HepG2 (cell line): Measurements from ENCODE around the gene ZNF562. TPM values are rescaled to one million over a fixed set of nuclear protein-coding genes. Genes with fewer than 3 reads are reported as not detected.

Experiments
- CAMTA2 ChIP-seq: sonication (generic); formaldehyde crosslinking; IDR thresholded peaks from 2 replicates; pipeline ENCODE4 v1.4.0; 2020; ENCODE audit warnings: mild to moderate bottlenecking, missing genetic modification reagents, borderline replicate concordance
- CCAR2 ChIP-seq: fragments of 200-400 bp; formaldehyde crosslinking; optimal IDR thresholded peaks from 2 replicates; pipeline ENCODE3; 2018; ENCODE audit warnings: low read depth, mild to moderate bottlenecking, low read length, moderate library complexity
- CSRNP2 ChIP-seq: sonication (generic); formaldehyde crosslinking; conservative IDR thresholded peaks from 2 replicates; pipeline ENCODE4 v1.8.0; 2022; ENCODE audit warnings: low read depth, missing genetic modification reagents
- ELF1 ChIP-seq: sonication (generic); formaldehyde crosslinking; IDR thresholded peaks from 2 replicates; pipeline ENCODE4 v1.4.0; 2020; ENCODE audit warnings: missing genetic modification reagents
- ETS1 ChIP-seq: sonication (generic); formaldehyde crosslinking; IDR thresholded peaks from 2 replicates; pipeline ENCODE4 v1.4.0; 2020; ENCODE audit warnings: missing genetic modification reagents
- KDM1A ChIP-seq: IDR thresholded peaks from 2 replicates; pipeline ENCODE4 v1.6.1; 2016; ENCODE audit warnings: missing compliant biosample characterization
- MAF1 ChIP-seq: sonication (generic); formaldehyde crosslinking; IDR thresholded peaks from 2 replicates; pipeline ENCODE4 v1.5.0; 2020; ENCODE audit warnings: missing genetic modification reagents, borderline replicate concordance
- MBNL3 ChIP-seq: fragments of 250-450 bp; sonication (Bioruptor Pico); conservative IDR thresholded peaks from 2 replicates; pipeline ENCODE4 v1.8.0; 2022; ENCODE audit warnings: mild to moderate bottlenecking, inconsistent platforms
- MEIS1 ChIP-seq: sonication (generic); formaldehyde crosslinking; IDR thresholded peaks from 2 replicates; pipeline ENCODE4 v1.9.0; 2021; ENCODE audit warnings: mild to moderate bottlenecking, missing genetic modification reagents, moderate library complexity, borderline replicate concordance
- NAIF1 ChIP-seq: sonication (generic); formaldehyde crosslinking; IDR thresholded peaks from 2 replicates; pipeline ENCODE4 v1.5.0; 2020; ENCODE audit warnings: mild to moderate bottlenecking, missing genetic modification reagents, borderline replicate concordance
- NPAS2 ChIP-seq: sonication (generic); formaldehyde crosslinking; IDR thresholded peaks from 2 replicates; pipeline ENCODE4 v1.8.0; 2022; ENCODE audit warnings: mild to moderate bottlenecking, missing genetic modification reagents, borderline replicate concordance
- PBX3 ChIP-seq: sonication (generic); formaldehyde crosslinking; IDR thresholded peaks from 2 replicates; pipeline ENCODE4 v1.8.1; 2023; ENCODE audit warnings: missing genetic modification reagents, inconsistent platforms, borderline replicate concordance
- PCBP2 ChIP-seq: fragments of 200-400 bp; formaldehyde crosslinking; optimal IDR thresholded peaks from 2 replicates; pipeline ENCODE3; 2018; ENCODE audit warnings: low read length, low read depth; ENCODE audit not compliant: poor library complexity, severe bottlenecking
- SRY ChIP-seq: sonication (generic); formaldehyde crosslinking; IDR thresholded peaks from 2 replicates; pipeline ENCODE4 v1.8.0; 2022; ENCODE audit warnings: mild to moderate bottlenecking, missing genetic modification reagents
- TCF12 ChIP-seq, 2 experiments: fragments of 450-650 bp in 1 of 2; sonication (generic) in 1 of 2; formaldehyde crosslinking in 1 of 2; IDR thresholded peaks; 2 replicates each; pipeline versions ENCODE4 v1.6.1 to v1.8.0; 2017 to 2022; ENCODE audit warnings: antibody characterized with exemption in 1 of 2, mild to moderate bottlenecking in 1 of 2, missing genetic modification reagents in 1 of 2, moderate library complexity in 1 of 2
- ZMYM2 ChIP-seq: sonication (generic); formaldehyde crosslinking; IDR thresholded peaks from 2 replicates; pipeline ENCODE4 v1.8.0; 2022; ENCODE audit warnings: mild to moderate bottlenecking, missing genetic modification reagents
- ZNF746 ChIP-seq: sonication (generic); formaldehyde crosslinking; IDR thresholded peaks from 2 replicates; pipeline ENCODE4 v1.8.0; 2022; ENCODE audit warnings: mild to moderate bottlenecking, missing genetic modification reagents
- ZXDC ChIP-seq: sonication (generic); formaldehyde crosslinking; IDR thresholded peaks from 2 replicates; pipeline ENCODE4 v1.5.0; 2020; ENCODE audit warnings: mild to moderate bottlenecking, missing genetic modification reagents
- polyA plus RNA-seq, 8 experiments: library from polyadenylated mRNA; depleted of rRNA in 3 of 8; stranded (reverse) in 7 of 8; unstranded in 1 of 8; fragments of >200 nt; fragmentation: Illumina TruSeq in 4 of 8; extraction: Trizol in 4 of 8; gene quantifications; 2 replicates each; pipeline versions ENCODE4 v1.2.1 to v1.2.3, GENCODE V29; 2011 to 2016; ENCODE audit warnings: low read depth in 4 of 8, missing spikeins in 1 of 8, mixed read lengths in 1 of 8; ENCODE audit not compliant: insufficient read depth in 1 of 8
- total RNA-seq, 5 experiments: library from RNA; depleted of rRNA; stranded (reverse); fragments of >200 nt; fragmentation: Illumina TruSeq; extraction: Trizol; gene quantifications; 2 replicates each; pipeline ENCODE4 v1.2.3, GENCODE V29; 2016; ENCODE audit warnings: low read depth in 1 of 5

ZNF562 gene
- total and polyA plus RNA-seq, 2 of the 13 experiments (the other 11 are each of a cell fraction or from before 2014, with no cell fraction given), result 13.1 to 32.7 TPM

GRCh38 chr19:9674663-9675357 lies at the start of gene ZNF562 (continued):
- TF ChIP-seq PCBP2, result no peak
- 0 out of 2 replicates have a peak, but pooled peaks have one; percentile 25 for TF ChIP-seq ELF1 (CRISPR knock-in tag)
- no peak for TF ChIP-seq TCF12 (IDR thresholded peaks at IDR 0.05)
- TF ChIP-seq TCF12 (CRISPR knock-in tag; IDR thresholded peaks at IDR 0.05), result 0 out of 2 replicates have a peak, but pooled peaks have one; percentile 5
- TF ChIP-seq CAMTA2 (CRISPR knock-in tag), result no peak
- no peak for TF ChIP-seq MAF1 (CRISPR knock-in tag)
- peak; percentile 79; the same call in 1 of the 2 replicates for TF ChIP-seq MEIS1
- no peak for TF ChIP-seq CSRNP2 (CRISPR knock-in tag)
- 0 out of 2 replicates have a peak, but pooled peaks have one; percentile 5 for TF ChIP-seq ZMYM2 (CRISPR knock-in tag)
- TF ChIP-seq NAIF1 (CRISPR knock-in tag), result no peak
- TF ChIP-seq CCAR2, result no peak
- no peak for TF ChIP-seq PBX3 (CRISPR knock-in tag)
- TF ChIP-seq ZNF746 (CRISPR knock-in tag), result peak; percentile 42; the same call in 1 of the 2 replicates
- TF ChIP-seq KDM1A (CRISPR knock-in tag), result no peak
- TF ChIP-seq ETS1 (CRISPR knock-in tag), result no peak
- no peak for TF ChIP-seq ZXDC (CRISPR knock-in tag)
- TF ChIP-seq NPAS2 (CRISPR knock-in tag), result no peak
- TF ChIP-seq MBNL3 (CRISPR knock-in tag), result no peak
- 0 out of 2 replicates have a peak, but pooled peaks have one; percentile 31 for TF ChIP-seq SRY (CRISPR knock-in tag)
